GM12878 (cell line): ENCODE measurements around the gene OPRPN. TPM values are rescaled to one million over a fixed set of nuclear protein-coding genes. Genes with fewer than 3 reads are reported as not detected.

Source experiments
- ATAC-seq: fragments of 200-7000 bp; cut with Tn5 transposase; 3 replicates; pipeline ENCODE4 v1.9.1; 2020; ENCODE audit warnings: mild to moderate bottlenecking, moderate library complexity
- BruUV-seq: library from RNA; stranded (reverse); fragments of 400-500 nt; replicated peaks from 2 replicates; lab custom pipeline; 2021; lab: Mats Ljungman, UMichigan
- CTCF ChIA-PET: fragments of 300-600 bp; sonication (Branson Sonifier 250); formaldehyde crosslinking; extraction: SDS; loops from one replicate; lab custom pipeline; 2021; ENCODE audit warnings: inconsistent platforms; lab: Yijun Ruan, JAX
- POLR2A ChIA-PET: fragments of 350-600 bp; formaldehyde crosslinking; extraction: SDS; loops from one replicate; lab custom pipeline; 2021; ENCODE audit warnings: inconsistent platforms; lab: Charles Lee
- RAD21 ChIA-PET: fragments of 300-600 bp; sonication (Branson Sonifier 250); formaldehyde crosslinking; loops from one replicate; lab custom pipeline; 2023; ENCODE audit warnings: antibody characterized with exemption; ENCODE audit not compliant: unreplicated experiment; lab: Charles Lee
- SMC1A ChIA-PET: fragments of 300-600 bp; sonication (Branson Sonifier 250); formaldehyde crosslinking; loops from one replicate; lab custom pipeline; 2023; ENCODE audit not compliant: unreplicated experiment, uncharacterized antibody; lab: Charles Lee
- DNase-seq: peaks from one replicate; pipeline ENCODE4 v3.0.0-alpha.2; 2011; ENCODE audit warnings: low read depth, low spot score
- FAIRE-seq: peaks from 3 replicates; lab custom pipeline; 2011; peaks lifted over from hg19 to GRCh38; lab: Jason Lieb, UNC
- H2AFZ ChIP-seq: 2 replicates; pipeline ENCODE4 v1.6.0; 2011; ENCODE audit warnings: low read depth, low read length, control low read depth; ENCODE audit not compliant: control insufficient read depth
- H3K27ac ChIP-seq: 2 replicates; pipeline ENCODE4 v1.5.1; 2011; ENCODE audit warnings: control low read depth; ENCODE audit not compliant: control insufficient read depth, insufficient read depth
- H3K27me3 ChIP-seq, 2 experiments: replicated peaks in 1 of 2; 2 replicates each; pipeline versions ENCODE4 v1.6.0 to v1.6.1; 2011; ENCODE audit warnings: low read length in 1 of 2; ENCODE audit not compliant: control insufficient read depth in 2 of 2, insufficient read depth in 2 of 2
- H3K36me3 ChIP-seq, 2 experiments: 2 replicates each; pipeline ENCODE4 v1.5.1; 2011; ENCODE audit warnings: low read length in 1 of 2; ENCODE audit not compliant: control insufficient read depth in 2 of 2, insufficient read depth in 2 of 2
- H3K4me1 ChIP-seq: 2 replicates; pipeline ENCODE4 v1.6.1; 2011; ENCODE audit warnings: mild to moderate bottlenecking, low read length, moderate library complexity, mixed read lengths; ENCODE audit not compliant: control insufficient read depth, insufficient read depth
- H3K4me2 ChIP-seq: 2 replicates; pipeline ENCODE4 v1.6.0; 2011; ENCODE audit warnings: control low read depth; ENCODE audit not compliant: control insufficient read depth, insufficient read depth
- H3K4me3 ChIP-seq: fragments of 200-600 bp; sonication (generic); 2 replicates; pipeline ENCODE4 v1.5.1; 2016
- H3K79me2 ChIP-seq: 2 replicates; pipeline ENCODE4 v1.6.0; 2011; ENCODE audit warnings: low read length; ENCODE audit not compliant: control insufficient read depth, insufficient read depth
- H3K9ac ChIP-seq: 2 replicates; pipeline ENCODE4 v1.8.0; 2011; ENCODE audit warnings: low read length, control low read depth, mixed read lengths; ENCODE audit not compliant: control insufficient read depth, insufficient read depth
- H3K9me3 ChIP-seq: replicated peaks from 3 replicates; pipeline ENCODE4 v1.5.1; 2011; ENCODE audit warnings: mild to moderate bottlenecking, low read length; ENCODE audit not compliant: control insufficient read depth, insufficient read depth
- H4K20me1 ChIP-seq: 2 replicates; pipeline ENCODE4 v1.6.0; 2011; ENCODE audit not compliant: control insufficient read depth, insufficient read depth
- BMI1 ChIP-seq: fragments of 450-650 bp; IDR thresholded peaks from 2 replicates; pipeline ENCODE4 v1.6.1; 2016; ENCODE audit warnings: mild to moderate bottlenecking, moderate library complexity, borderline replicate concordance
- FOS ChIP-seq: IDR thresholded peaks from 3 replicates; pipeline ENCODE4 v1.6.1; 2011; ENCODE audit warnings: borderline replicate concordance; ENCODE audit not compliant: insufficient read length; ENCODE audit errors: extremely low read depth
- IKZF1 ChIP-seq: fragments of 450-650 bp; conservative IDR thresholded peaks from 2 replicates; pipeline ENCODE4 v1.6.1; 2017; ENCODE audit warnings: antibody characterized with exemption, mild to moderate bottlenecking
- PAX5 ChIP-seq: IDR thresholded peaks from 2 replicates; pipeline ENCODE4 v1.6.1; 2011; ENCODE audit warnings: low read depth, low read length, borderline replicate concordance
- RAD21 ChIP-seq: IDR thresholded peaks from 2 replicates; pipeline ENCODE4 v1.6.1; 2011; ENCODE audit warnings: mild to moderate bottlenecking, low read depth, low read length, moderate library complexity; ENCODE audit not compliant: insufficient read depth
- SIX5 ChIP-seq: IDR thresholded peaks from 2 replicates; pipeline ENCODE4 v1.6.1; 2011; ENCODE audit warnings: mild to moderate bottlenecking, low read depth, low read length, moderate library complexity; ENCODE audit not compliant: severe bottlenecking
- SMAD5 ChIP-seq: IDR thresholded peaks from 2 replicates; pipeline ENCODE4 v1.6.1; 2016; ENCODE audit warnings: antibody characterized with exemption, low read depth
- ZZZ3 ChIP-seq: IDR thresholded peaks from 2 replicates; pipeline ENCODE4 v1.6.1; 2011; ENCODE audit warnings: low read depth; ENCODE audit not compliant: control insufficient read depth, insufficient read length
- WGBS: methylation state at CpG from one replicate; pipeline ENCODE4 v1.1.6; 2016; ENCODE audit warnings: low lambda C conversion rate; ENCODE audit not compliant: insufficient replicate concordance, insufficient coverage; ENCODE audit errors: missing lambda C conversion rate; 5-methylcytosine and 5-hydroxymethylcytosine counted together
- in situ Hi-C: fragments of 300-500 bp; cut with MboI; formaldehyde crosslinking; loops from 9 replicates; pipeline ENCODE4 v1.14.3; 2018; ENCODE audit warnings: mixed read lengths
- intact Hi-C: fragments of 100-400 bp; cut with micrococcal nuclease; formaldehyde crosslinking; loops from one replicate; pipeline ENCODE4 v1.14.2; 2022; ENCODE audit not compliant: unreplicated experiment
- polyA plus RNA-seq, 11 experiments: library from polyadenylated mRNA; depleted of rRNA in 4 of 11; unstranded in 6 of 11; stranded (reverse) in 5 of 11; fragments of >200 nt; fragmentation: Nextera tagmentation in 4 of 11; fragmentation: Illumina TruSeq in 1 of 11; extraction: Ambion mirVana in 4 of 11; extraction: Trizol in 1 of 11; gene quantifications; 1 replicate in 1 of 11; 2 replicates in 10 of 11; pipeline versions ENCODE4 v1.2.1 to v1.2.3, GENCODE V29; 2011 to 2016; ENCODE audit warnings: inconsistent platforms in 2 of 11, missing spikeins in 2 of 11, low read depth in 1 of 11
- total RNA-seq, 4 experiments: library from RNA; depleted of rRNA in 3 of 4; stranded (reverse); fragments of >200 nt in 3 of 4; fragmentation: Illumina TruSeq in 1 of 4; extraction: Trizol in 1 of 4; gene quantifications; 2 replicates each; pipeline versions ENCODE4 v1.2.1 to v1.2.3, GENCODE V29; 2013 to 2021
- TF ChIP-seq, protein P1 (sequence below): fragments of 450-650 bp; IDR thresholded peaks from 2 replicates; pipeline ENCODE4 v1.6.1; 2017; ENCODE audit warnings: mild to moderate bottlenecking, low read depth, inconsistent platforms; ENCODE audit not compliant: poor library complexity, severe bottlenecking
- TF ChIP-seq, protein P2 (sequence below): IDR thresholded peaks from 2 replicates; pipeline ENCODE4 v1.6.1; 2011; ENCODE audit warnings: low read depth, mild to moderate bottlenecking, low read length, moderate library complexity, borderline replicate concordance; ENCODE audit errors: extremely low read depth
- TF ChIP-seq, protein P3 (sequence below), 3 experiments: IDR thresholded peaks in 2 of 3; conservative IDR thresholded peaks in 1 of 3; 2 replicates each; pipeline ENCODE4 v1.5.1; 2011; ENCODE audit warnings: low read depth in 3 of 3, low read length in 3 of 3, mild to moderate bottlenecking in 3 of 3, control low read depth in 2 of 3, moderate library complexity in 2 of 3, inconsistent platforms in 1 of 3, mixed read lengths in 1 of 3; ENCODE audit not compliant: control insufficient read depth in 2 of 3, insufficient read depth in 1 of 3; ENCODE audit errors: extremely low read depth in 1 of 3

The OPRPN gene
- total and polyA plus RNA-seq, 10 of the 15 experiments (the other 5 are each of a cell fraction or from before 2014, with no cell fraction given), result 0.16 to 0.33 TPM; not detected in 8

DNA sequence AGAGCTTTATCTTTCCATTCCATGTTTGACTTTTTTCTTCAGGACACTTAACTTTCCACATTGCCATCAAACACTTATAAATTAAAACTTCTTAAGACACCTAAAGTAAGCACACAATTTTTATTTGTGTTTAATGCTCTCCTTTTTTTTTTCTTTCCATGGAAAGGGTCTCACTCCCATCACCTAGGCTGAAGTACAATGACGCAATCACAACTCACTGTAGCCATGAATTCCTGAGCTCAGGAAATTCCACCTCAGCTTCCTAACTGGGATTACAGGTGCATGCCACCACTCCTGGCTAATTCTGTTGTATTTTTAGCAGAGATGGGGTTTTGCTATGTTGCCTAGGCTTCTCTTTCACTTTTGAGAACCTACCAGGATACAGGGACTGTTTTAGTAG is 29.9 kb upstream of the OPRPN start:
- intact Hi-C loops, result no loop called here
- Histone ChIP-seq H3K79me2 (no peaks in the 10 kb centered on the region), H3K9ac (no peak overlapping the region), H3K27ac (no peak overlapping the region), H3K27me3 (no peaks in the 10 kb centered on the region), H3K9me3 (no peaks in the 10 kb centered on the region), H2AFZ (no peak overlapping the region), H3K4me1 (no peaks in the 10 kb centered on the region), H3K36me3 (no peaks in the 10 kb centered on the region), H3K4me3 (no peak overlapping the region), H4K20me1 (no peaks in the 10 kb centered on the region), H3K4me2 (no peak overlapping the region)
- SMC1A ChIA-PET, result interaction anchor here (0.8 to 1.3 kb wide), 6 partner anchors 10 to 53 kb away, joined by 3 to 6 read pairs (median 4); no protein-coding TSS in a partner anchor
- CTCF ChIA-PET, result no interaction called here
- DNase-seq (no peak), ATAC-seq (no peak), FAIRE-seq (no peak)
- TF ChIP-seq PAX5 (no peak), IKZF1 (no peak), SIX5 (no peak), BMI1 (no peak), SMAD5 (no peak), ZZZ3 (no peak), RAD21 (no peak), FOS (no peak)
- TF ChIP-seq, protein P1, sequence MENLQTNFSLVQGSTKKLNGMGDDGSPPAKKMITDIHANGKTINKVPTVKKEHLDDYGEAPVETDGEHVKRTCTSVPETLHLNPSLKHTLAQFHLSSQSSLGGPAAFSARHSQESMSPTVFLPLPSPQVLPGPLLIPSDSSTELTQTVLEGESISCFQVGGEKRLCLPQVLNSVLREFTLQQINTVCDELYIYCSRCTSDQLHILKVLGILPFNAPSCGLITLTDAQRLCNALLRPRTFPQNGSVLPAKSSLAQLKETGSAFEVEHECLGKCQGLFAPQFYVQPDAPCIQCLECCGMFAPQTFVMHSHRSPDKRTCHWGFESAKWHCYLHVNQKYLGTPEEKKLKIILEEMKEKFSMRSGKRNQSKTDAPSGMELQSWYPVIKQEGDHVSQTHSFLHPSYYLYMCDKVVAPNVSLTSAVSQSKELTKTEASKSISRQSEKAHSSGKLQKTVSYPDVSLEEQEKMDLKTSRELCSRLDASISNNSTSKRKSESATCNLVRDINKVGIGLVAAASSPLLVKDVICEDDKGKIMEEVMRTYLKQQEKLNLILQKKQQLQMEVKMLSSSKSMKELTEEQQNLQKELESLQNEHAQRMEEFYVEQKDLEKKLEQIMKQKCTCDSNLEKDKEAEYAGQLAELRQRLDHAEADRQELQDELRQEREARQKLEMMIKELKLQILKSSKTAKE, result no peak
- TF ChIP-seq, protein P2, sequence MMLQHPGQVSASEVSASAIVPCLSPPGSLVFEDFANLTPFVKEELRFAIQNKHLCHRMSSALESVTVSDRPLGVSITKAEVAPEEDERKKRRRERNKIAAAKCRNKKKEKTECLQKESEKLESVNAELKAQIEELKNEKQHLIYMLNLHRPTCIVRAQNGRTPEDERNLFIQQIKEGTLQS, result no peak
- TF ChIP-seq, protein P3, sequence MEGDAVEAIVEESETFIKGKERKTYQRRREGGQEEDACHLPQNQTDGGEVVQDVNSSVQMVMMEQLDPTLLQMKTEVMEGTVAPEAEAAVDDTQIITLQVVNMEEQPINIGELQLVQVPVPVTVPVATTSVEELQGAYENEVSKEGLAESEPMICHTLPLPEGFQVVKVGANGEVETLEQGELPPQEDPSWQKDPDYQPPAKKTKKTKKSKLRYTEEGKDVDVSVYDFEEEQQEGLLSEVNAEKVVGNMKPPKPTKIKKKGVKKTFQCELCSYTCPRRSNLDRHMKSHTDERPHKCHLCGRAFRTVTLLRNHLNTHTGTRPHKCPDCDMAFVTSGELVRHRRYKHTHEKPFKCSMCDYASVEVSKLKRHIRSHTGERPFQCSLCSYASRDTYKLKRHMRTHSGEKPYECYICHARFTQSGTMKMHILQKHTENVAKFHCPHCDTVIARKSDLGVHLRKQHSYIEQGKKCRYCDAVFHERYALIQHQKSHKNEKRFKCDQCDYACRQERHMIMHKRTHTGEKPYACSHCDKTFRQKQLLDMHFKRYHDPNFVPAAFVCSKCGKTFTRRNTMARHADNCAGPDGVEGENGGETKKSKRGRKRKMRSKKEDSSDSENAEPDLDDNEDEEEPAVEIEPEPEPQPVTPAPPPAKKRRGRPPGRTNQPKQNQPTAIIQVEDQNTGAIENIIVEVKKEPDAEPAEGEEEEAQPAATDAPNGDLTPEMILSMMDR (IDR thresholded peaks at IDR 0.05 in 2 of 3, conservative IDR thresholded peaks at IDR 0.05 in 1 of 3; ENCODE audit: control insufficient read depth in 2 of 3, extremely low read depth in 1 of 3, insufficient read depth in 1 of 3, low read depth in 3 of 3, low read length in 3 of 3), result no peak
- WGBS, result 33% methylated on average over 1 of the region's 1 CpG
- POLR2A ChIA-PET, result no interaction called here
- RAD21 ChIA-PET, result no interaction called here
- in situ Hi-C loops, result no loop called here
- no TSS peak for BruUV-seq
